SU-DHL-6 (cell line): ENCODE data around the gene CNTN1.

Experiments
- CTCF ChIP-seq: fragments of 200-600 bp; sonication (generic); IDR thresholded peaks from one replicate; pipeline ENCODE4 v1.5.1; 2017; ENCODE audit warnings: antibody characterized with exemption, mild to moderate bottlenecking, low read length, moderate library complexity; ENCODE audit not compliant: insufficient read depth, poor library complexity, severe bottlenecking
- EZH2phosphoT487 ChIP-seq: fragments of 200-600 bp; sonication (generic), shearing (Covaris generic); conservative IDR thresholded peaks from 2 replicates; pipeline ENCODE4 v1.6.1; 2018; ENCODE audit warnings: mild to moderate bottlenecking, antibody characterized with exemption, low read length, moderate library complexity, mixed read lengths

- TF ChIP-seq CTCF = no peak
- no peak for TF ChIP-seq EZH2phosphoT487
These were observed 145.7 kb downstream of the CNTN1 start for GRCh38 chr12:40837891-40838429.
